ENCODE data around the gene STK36.

Gene STK36

GRCh38 chr2:218720048-218721041 lies 48.5 kb downstream of the STK36 start:
- DNase-seq = no peak

DNA sequence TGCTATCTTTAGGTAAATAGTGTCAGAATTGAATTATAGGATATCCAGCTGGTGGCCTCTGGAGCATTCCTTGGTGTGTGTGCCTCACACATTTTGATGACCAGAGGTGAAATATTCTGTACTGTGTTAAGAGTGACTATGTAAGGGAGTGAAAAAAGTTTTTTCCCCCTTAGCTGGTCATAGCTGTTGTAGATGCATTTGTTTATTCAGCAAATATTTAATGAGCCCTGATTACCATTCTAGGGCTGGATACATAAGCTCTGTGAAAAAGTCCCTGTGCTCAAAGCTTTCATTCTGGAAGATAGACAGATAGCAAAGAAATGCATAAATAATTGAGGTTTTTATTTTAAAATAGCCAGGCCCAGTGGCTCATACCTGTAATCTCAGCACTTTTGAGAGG lies 49.6 kb downstream of the STK36 start:
- DNase-seq = no peak

DNA sequence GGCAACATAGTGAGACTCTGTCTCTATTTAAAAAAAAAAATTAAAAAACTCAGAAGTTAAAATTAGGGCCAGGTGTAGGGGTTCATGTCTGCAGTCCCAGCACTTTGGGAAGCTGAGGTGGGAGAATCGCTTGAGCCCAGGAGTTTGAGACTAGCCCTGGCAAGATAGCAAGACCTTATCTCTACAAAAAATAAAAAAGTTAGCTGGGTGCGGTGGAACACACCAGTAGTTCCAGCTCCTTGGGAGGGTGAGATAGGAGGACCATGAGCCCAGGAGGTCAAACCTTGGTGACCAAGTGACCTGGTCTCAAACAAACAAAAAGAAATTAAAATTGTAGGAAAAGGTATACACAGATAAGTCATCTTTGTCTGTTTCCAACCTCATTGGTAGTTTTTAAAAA lies 50.0 kb downstream of the STK36 start:
- DNase-seq = no peak

- DNase-seq = no peak
Observed at GRCh38 chr2:218722419-218722818, 50.5 kb downstream of the STK36 start.

GRCh38 chr2:218722876-218723785 lies 51.2 kb downstream of the STK36 start:
- no peak for DNase-seq

GRCh38 chr2:218726004-218726574 lies 54.2 kb downstream of the STK36 start:
- DNase-seq = no peak

DNA sequence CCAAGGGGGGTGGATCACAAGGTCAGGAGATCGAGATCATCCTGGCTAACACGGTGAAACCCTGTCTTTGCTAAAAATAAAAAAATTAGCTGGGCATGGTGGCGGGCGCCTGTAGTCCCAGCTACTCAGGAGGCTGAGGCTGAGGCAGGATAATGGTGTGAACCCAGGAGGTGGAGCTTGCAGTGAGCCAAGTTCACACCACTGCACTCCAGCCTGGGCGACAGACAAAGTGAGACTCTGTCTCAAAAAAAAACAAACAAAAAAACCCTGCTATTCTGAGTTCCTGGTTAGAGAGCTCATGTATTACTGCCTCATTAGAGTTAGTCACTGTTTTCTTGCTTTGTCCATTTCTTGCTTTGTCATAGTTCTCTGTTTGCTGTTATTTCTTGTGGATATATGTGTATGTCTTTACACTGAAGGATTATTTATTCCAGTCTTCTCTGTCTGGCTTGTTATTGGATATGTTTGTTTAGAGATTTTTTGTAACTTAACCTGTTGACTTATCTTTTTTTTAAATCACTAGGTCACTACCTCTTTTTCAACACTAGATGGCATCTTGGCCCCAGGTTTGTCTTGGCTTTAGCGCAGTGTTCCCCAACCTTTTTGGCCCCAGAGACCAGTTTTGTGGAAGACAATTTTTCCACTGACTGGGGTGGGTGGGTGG lies 55.7 kb downstream of the STK36 start:
- no peak for DNase-seq

DNA sequence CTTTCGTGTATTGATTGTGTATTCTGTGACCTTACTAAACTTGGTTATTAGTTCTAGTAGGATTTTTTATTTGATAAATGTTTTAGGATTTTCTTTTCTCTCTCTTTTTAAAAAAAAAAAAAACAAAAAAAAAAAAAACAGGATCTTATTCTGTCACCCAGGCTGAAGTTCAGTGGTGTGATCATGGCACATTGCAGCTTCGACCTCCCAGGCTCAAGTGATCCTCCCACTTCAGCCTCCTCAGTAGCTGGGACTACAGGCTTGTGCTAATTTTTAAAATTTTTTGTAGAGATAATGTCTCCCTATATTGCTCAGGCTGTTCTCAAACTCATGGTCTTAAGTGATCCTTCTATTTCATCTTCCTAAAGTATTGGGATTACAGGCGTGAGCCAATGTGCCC lies 57.8 kb downstream of the STK36 start:
- DNase-seq = no peak

GRCh38 chr2:218732052-218732760 lies 60.3 kb downstream of the STK36 start:
- DNase-seq = no peak

DNA sequence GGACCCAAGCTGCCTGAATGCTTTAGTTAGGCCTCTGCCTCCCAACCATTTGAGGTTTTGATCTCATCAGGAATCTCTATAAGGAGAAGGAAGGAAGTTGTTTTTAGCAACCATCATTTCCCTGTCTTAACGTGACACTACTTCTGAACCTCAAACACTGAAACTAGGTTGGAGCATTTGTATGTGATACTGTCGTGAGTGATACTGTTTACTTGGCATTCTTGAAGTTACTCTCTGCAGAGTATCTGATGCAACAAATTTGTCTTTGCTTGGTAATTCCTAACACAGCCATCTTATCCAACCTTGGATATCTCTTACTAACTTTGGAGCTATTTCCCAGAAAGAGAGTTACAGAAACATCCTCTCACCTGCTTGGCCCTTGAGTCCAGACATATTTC lies 60.9 kb downstream of the STK36 start:
- no peak for DNase-seq

GRCh38 chr2:218733171-218734021 lies 61.5 kb downstream of the STK36 start:
- no peak for DNase-seq

GRCh38 chr2:218734190-218734975 lies 62.5 kb downstream of the STK36 start:
- no peak for DNase-seq

DNA sequence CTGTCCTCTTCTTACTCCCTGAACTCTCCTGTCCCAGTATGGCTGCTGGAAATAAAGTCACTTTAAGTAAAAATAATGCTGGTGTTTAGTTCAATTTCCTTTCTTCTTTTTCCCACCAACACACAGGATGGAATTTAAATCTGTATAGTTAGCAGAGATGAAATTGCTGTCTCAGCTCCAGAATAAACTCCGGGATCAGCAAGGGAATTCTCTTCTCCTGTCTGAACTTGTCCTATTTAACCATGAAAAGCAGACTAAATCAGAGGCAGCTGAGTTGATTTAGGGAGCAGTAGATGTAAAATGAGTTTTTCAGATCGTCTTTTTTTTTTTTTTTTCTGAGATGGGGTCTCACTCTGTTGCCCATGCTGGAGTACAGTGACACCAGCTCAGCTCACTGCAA lies 64.6 kb downstream of the STK36 start:
- DNase-seq = no peak

DNA sequence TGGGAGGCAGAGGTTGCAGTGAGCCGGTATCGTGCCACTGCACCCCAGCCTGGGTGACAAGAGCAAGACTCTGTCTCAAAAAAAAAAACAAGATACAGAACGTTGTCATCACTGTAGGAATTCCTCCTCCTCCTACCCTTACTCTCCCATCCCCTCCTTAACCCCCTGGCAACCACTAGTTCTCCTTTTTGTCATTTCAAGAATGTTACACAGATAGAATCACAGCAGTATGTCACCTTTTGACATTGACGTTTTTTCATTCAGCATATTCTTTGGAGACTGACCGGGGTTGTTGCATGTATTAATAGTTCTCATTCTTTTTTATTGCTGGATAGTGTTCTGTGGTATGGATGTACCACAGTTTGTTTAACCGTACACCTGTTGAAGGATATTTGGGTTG lies 71.2 kb downstream of the STK36 start:
- DNase-seq = no peak

GRCh38 chr2:218744615-218745014 lies 72.7 kb downstream of the STK36 start:
- no peak for DNase-seq

DNA sequence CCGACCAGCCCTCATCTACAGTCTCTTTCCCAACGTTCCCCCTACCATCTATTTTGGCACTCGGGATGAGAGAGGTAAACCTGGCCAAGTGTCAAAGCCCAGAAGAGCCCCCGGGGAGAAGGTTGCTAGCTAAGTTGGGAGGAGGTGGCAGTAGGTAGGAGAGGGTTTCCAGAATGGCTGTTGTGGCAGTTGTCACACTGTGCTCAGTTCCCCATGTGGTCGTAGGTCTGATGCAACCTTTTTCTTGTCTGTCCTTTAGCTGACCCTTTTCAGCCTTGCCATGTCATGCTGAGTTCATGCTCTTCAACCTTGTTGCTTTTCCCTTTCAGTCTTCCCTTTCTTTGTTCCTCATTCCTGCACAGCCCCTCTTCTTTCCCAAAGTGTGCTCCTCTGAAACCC lies 73.3 kb downstream of the STK36 start:
- no peak for DNase-seq

DNA sequence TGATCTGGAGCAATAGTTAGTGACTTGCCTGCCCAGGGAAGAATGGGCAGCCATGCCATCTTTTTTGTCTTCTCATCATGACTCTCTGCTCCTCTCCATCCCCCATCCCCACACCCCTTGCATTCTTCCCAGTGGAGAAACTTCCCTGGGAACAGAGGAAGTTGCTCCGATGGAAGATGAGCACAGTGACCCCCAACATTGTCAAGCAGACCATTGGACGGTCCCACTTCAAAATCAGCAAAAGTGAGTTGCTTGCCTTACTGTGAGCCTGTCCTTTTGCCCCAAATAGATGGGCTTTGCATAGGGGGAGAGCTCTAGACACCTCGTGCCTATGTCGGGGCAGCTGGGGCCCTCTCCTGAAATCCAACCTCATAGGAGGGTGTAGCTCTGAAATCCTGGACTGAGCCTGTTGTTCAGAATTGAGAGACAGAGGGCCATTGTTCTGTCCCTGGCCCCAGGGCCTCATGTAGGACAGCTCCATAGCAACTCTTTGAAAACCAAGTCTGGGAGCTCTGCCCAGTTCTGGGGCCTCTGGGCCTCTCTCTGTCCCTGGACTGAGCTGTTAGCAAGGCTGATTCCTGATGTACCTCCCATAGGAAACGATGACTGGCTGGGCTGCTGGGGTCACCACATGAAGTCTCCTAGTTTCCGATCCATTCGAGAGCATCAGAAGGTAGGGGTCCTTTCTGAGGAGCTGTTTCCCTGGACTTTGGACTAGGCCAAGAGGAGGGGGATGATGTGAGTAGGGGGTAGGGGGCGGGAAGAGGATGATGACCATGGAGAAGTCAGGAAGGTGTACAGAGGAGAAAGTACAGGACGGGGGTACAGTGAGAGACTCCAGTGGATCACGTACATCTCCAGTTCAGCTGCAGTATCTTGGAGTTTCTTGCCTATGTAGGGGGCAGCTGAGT lies 73.9 kb downstream of the STK36 start:
- DNase-seq = peak; percentile 76

DNA sequence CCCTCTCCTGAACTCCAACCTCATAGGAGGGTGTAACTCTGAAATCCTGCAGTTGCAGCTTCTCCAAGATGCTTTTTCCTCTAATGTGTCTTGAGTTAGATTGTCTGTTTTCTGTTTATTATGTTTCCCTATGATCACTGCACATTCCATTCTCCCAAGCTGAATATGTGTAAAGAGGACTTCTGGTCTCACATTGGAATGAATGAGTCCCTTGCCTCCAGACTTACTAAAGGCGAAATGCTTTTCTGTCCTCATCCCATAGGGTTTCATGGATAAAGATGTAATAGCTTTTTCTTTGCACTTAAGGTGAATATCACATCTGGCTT lies 74.5 kb downstream of the STK36 start:
- no peak for DNase-seq

DNA sequence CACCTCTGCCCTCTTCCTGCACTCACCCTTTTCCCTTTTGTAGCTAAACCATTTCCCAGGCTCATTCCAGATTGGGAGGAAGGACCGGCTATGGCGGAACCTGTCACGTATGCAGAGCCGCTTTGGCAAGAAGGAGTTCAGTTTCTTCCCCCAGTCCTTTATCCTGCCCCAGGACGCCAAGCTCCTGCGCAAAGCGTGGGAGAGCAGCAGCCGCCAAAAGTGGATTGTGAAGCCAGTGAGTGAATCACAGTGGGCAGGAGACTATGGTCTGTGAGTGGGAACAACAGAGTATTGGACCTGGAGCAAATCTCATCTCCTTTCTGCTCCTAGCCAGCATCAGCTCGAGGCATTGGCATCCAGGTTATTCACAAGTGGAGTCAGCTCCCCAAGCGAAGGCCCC lies 75.1 kb downstream of the STK36 start:
- DNase-seq = no peak

Data from NCI-H1048 (cell line).